Superior temporal gyrus (tissue), 1 donor: ENCODE data around the gene MIOX.

ENCODE experiments used
- DNase-seq: peaks from one replicate; pipeline ENCODE4 v3.0.0-alpha.2; 2016; ENCODE audit errors: extremely low spot score

Gene MIOX

DNA sequence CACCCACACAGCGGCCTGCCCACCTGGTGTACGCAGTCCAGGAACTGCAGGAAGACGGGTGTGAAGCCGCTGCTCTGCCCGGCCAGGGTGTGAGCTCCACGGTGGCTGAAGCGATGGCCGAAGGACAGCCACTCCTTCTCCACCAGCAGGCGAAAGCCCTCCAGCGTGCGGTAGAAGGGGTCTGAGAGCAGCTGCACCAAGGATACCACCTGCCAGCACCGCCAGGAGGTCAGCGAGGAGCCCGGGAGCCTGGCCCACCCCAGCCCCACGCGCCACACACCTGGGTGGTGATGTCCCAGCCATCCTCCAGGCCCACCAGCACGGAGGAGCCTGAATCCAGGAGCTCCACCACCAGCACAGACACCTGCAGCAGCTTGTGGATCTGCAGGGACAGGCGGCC, 31.5 kb upstream of the MIOX start:
- DNase-seq = no peak

GRCh38 chr22:50456026-50456425, 30.6 kb upstream of the MIOX start:
- no peak for DNase-seq

- DNase-seq = no peak
Observed at GRCh38 chr22:50456466-50457234, 30.0 kb upstream of the MIOX start.

- no peak for DNase-seq
Observed at GRCh38 chr22:50459016-50459415, 27.6 kb upstream of the MIOX start.

- DNase-seq = no peak
Observed at GRCh38 chr22:50459496-50460140, 27.0 kb upstream of the MIOX start.

DNA sequence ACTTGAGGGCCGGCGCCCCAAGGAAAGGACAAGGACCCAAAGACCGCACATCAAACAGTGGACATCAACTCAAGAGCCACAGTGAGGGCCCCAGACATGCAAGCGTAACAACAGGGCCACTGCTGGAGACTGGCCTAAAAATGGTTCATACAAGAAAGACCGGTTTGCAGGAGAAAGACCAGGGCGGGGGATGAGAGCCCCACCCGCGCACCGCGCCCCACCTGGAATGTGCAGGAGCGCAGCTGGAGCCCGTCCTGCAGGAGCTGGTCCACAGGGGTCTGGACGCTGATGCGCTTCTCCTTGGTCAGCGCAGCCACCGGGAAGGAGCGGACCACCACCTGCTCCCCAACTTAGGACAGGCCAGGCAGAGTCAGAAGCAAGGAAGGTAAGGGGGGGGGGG, 25.7 kb upstream of the MIOX start:
- DNase-seq = no peak

DNA sequence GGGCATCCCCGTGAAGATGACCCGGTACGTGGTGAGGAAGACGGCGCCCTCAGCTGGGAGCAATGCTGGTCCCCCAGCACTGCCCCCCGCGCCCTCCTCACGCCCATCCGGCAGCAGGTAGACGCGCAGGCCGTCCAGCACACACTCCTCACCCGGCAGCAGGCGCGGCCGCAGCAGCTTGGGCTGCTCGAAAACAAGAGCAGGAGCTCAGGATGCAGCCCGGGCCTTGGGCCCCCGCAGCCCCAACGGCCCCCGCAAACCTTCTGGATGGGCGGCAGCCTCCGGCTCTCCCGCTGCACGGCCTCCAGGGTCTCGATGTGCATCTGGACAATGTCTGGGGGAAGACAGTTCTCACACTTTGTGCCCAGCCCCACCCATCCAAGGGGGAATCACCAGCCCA, 25.1 kb upstream of the MIOX start:
- DNase-seq = no peak

DNA sequence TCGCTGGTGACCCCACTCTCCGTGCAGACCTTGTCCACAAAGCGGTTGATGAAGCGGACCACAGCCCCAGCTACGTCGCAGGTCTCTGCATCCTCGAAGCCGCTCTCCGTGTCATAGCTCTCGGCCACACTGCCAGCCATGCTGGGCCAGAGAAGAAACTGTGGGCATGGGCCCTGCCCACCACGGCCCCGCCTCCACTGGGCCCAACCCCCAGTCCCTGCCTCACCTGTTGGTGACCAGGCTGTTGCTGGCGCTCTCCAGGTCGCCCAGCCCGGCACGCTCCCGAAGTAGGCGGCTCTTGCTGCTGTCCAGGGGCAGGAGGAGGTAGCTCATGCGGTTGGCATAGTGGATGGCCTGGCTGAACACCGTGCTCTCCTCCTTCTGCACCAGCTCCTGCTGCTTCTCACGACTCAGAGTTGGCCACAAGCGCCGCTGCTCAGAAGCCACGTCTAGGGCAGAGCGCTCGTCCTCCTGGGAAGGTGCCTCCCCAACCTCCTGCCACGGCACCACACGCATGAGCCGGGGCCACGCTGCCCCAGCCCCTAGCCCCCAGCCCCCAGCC, 24.6 kb upstream of the MIOX start:
- DNase-seq = no peak

DNA sequence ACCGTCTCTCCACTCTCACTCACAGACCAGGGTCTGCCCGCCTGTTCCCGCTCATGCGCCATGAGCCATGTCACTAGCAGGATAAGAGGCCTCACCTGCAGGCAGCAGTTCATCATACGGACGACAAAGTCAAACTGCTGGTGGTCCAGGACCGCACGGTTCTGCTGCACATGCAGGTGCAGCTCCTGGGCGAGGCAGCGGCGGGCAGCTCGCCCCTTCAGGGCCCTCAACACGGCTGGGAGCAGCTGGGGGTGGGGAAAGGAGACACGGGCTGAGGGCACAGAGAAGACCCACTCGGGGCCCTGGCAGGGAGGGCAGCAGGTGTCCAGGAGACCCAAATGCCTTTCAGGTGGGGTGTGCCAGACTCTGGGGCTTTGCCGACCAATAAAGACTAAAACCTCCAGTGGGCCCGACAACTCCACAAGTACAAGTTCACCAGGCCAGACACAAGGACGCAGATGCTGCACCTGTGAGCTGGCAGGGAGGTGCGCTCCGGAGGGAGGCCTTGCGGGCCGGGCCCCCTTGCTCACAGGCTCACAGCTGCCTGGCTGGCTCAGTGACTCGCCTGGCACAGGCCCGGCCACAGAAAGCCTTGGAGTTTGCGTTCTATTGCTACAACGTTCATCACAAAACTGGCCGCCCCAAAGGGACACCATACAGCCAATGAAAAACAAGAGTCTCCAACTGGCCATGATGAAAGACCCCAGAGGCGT, 23.3 kb upstream of the MIOX start:
- DNase-seq = no peak

GRCh38 chr22:50464451-50464850, 22.2 kb upstream of the MIOX start:
- no peak for DNase-seq

DNA sequence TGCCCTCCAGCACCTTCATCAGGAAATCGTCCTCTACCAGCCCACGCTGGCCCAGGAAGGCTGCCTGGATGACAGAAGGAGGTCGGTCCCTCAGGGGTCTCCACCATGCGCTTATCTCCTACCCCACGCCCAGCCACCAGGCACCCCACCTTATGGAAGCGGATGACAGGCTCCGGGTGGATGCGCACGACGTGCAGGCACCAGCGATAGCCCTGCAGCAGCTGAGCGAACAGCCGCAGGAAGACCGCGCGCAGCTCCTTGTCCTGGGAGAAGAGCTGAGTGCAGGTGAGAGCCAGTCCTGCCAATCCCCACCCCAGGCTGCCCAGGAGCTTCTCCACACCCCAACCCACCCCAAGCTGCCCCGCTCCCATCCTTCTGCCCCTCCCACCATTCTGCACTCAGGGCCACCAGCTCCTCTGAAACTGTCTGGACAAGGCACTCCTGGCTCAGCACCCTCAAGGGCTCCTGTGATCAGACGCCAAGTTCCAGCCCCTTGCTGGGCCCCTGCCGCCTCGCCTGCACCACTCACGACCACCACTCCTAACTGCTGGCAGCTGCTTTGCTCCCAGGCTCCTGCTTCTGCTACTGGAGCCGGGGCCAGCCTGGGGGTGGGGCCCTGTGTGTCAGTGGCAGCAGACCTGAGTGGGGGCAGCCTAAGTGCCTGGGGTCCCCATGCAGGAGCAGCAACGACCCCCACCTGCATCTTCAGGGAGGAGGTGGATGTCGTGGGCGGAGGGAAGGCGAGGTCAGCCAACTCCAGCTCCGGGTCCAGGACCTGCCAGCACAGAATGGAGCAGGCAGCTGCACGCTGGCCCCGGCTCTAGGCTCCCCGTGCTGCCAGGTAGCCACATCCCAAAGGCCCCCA, 21.4 kb upstream of the MIOX start:
- no peak for DNase-seq

DNA sequence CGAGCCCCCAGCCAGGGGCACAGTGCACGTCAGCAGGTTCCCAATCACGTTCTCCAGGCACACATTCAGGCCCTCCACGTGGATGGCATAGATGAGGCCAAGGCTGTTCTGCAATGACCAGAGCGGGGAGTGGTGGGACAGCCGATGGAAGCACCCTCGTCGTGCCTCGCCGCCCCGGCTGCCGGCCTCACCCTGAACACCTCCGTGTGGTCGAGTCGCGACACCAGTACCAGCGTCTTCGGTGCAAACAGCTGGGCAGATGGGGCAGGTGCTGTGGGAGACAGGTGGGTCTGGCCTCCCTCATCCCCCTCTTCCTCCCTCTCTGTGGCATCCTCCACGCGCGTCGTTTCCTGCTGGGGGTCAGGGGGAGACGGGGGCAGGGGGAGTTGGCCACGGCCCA, 19.3 kb upstream of the MIOX start:
- DNase-seq = no peak

- no peak for DNase-seq
Observed at GRCh38 chr22:50467773-50468440, 18.8 kb upstream of the MIOX start.

DNA sequence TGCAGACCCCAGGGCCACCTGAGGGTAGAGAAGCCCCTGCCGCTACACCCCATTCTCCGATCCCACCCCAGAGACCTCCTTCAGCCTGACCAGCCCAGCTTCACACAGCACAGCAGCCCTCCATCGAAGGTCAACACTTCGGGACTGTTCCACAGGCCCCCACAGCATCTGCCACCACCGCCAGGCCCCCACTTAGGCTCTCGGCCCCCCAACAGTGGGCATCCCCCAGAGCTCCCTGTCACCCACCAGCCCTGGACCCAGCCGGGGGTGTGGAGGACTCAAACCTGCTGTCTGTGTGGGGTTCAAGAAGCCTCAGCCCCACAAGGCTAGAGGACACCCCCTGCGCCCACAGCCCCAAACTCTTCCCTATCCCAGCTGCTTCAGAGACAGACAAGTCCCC, 18.0 kb upstream of the MIOX start:
- no peak for DNase-seq

GRCh38 chr22:50469377-50470305, 17.0 kb upstream of the MIOX start:
- no peak for DNase-seq

- no peak for DNase-seq
Observed at GRCh38 chr22:50470491-50470890, 16.2 kb upstream of the MIOX start.

DNA sequence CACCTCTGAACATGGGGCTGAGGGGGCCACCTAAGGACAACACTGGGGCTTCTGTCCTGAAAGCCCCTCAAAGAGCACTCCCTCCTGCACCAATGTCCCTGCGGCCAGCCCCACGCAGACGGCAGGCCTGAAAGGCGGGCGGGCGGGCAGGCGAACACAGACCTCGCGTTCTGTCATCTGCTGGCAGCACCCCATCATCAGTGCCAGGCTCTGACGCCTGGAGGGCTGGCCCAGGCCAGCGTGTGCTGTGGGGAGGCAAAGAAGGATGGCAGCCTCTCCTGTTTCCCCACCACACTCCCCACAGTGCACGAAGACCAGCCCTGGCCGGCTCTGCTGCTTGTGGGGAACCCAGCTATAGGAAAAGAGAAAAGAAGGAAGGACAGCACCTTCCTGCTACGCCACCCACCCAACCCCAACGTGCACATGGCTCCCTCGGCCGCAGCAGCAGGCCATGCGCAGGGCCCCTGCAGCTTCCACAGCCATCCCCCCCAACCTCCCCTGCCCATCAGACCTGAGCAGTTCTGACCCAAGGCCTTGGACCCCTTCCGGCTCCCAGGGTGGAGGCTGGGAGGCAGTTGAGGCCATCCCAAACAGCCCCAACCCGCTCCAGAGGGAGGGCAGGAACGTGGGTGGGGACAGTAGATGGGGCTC, 15.3 kb upstream of the MIOX start:
- peak; percentile 81 for DNase-seq

DNA sequence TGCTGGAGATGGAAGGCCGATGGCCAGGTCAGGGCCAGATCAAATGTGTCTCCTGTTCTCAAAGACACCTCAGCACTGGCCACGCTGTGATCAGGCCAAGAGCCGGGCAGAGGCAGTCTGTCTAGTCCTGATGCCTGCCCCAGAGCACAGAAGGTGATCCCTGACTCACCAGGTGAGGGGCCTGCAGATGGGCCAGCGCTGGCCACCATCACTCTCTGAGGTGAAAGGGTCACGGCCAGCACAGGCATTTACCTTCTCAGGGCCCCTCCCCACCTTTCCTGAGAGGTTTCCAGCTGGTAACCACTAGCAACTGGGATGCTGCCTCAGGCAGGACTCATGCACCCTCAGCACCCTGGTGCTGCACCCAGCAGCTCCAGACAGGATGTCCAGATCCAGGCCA, 14.7 kb upstream of the MIOX start:
- DNase-seq = no peak

- DNase-seq = no peak
Observed at GRCh38 chr22:50473088-50473487, 13.6 kb upstream of the MIOX start.
